GM21737 (cell line): ENCODE measurements around the gene PSMB10.
"Not testable (repeated sequence)": the region's sequence is repeated elsewhere in the genome, so short reads cannot be mapped to it uniquely, and the experiment has no call there.

Experiments
- ATAC-seq: cut with Tn5 transposase; IDR thresholded peaks from one replicate; pipeline ENCODE4 v1.9.1; 2021; ENCODE audit warnings: mild to moderate bottlenecking, moderate library complexity; ENCODE audit not compliant: unreplicated experiment

PSMB10 gene

GRCh38 chr16:67936124-67936879 is at the start of gene PSMB10:
Gene PSMB10, minus strand, starts transcription at chr16:67936850. Its CDS starts 101 bp downstream, at chr16:67936749.
- no peak for ATAC-seq

GRCh38 chr16:67982011-67982696 is 45.5 kb upstream of the PSMB10 start:
- ATAC-seq: no peak

- no peak for ATAC-seq
Observed at GRCh38 chr16:67979955-67980678, 43.5 kb upstream of the PSMB10 start, which contains the start of gene DPEP3. Gene DPEP3, minus strand, starts transcription at chr16:67980499. Its CDS starts 119 bp downstream, at chr16:67980380.

- no peak for ATAC-seq
Observed at GRCh38 chr16:67977469-67978227, 41.0 kb upstream of the PSMB10 start.

- no peak for ATAC-seq
Observed at GRCh38 chr16:67977005-67977404, 40.4 kb upstream of the PSMB10 start.

- ATAC-seq: no peak
Observed at GRCh38 chr16:67976205-67976604, 39.6 kb upstream of the PSMB10 start.

GRCh38 chr16:67975321-67976105 is 38.9 kb upstream of the PSMB10 start:
- no peak for ATAC-seq

GRCh38 chr16:67972285-67972684 is 35.6 kb upstream of the PSMB10 start:
- not testable (repeated sequence) for ATAC-seq

GRCh38 chr16:67971111-67971510 is 34.5 kb upstream of the PSMB10 start:
- ATAC-seq: no peak

GRCh38 chr16:67969254-67970039 is 32.8 kb upstream of the PSMB10 start:
- ATAC-seq: no peak

GRCh38 chr16:67968400-67969253 is 32.0 kb upstream of the PSMB10 start, which contains the start of gene SLC12A4:
Gene SLC12A4, minus strand, starts transcription at chr16:67968637. Its CDS starts 84 bp downstream, at chr16:67968553.
- peak; percentile 81 for ATAC-seq

GRCh38 chr16:67967958-67968399 is 31.3 kb upstream of the PSMB10 start:
- no peak for ATAC-seq

- peak; percentile 10 for ATAC-seq
Observed at GRCh38 chr16:67967183-67967957, 30.7 kb upstream of the PSMB10 start.

- ATAC-seq: no peak
Observed at GRCh38 chr16:67966549-67967182, 30.0 kb upstream of the PSMB10 start.

GRCh38 chr16:67965668-67966548 is 29.3 kb upstream of the PSMB10 start:
- no peak for ATAC-seq
